Hematopoietic multipotent progenitor cell treated with erythropoietin and hydrocortisone succinate and interleukin-3 and kit ligand, for 8 days (in vitro differentiated cells): ENCODE data around the gene ATP5PD.
"Not testable (repeated sequence)": the region's sequence is repeated elsewhere in the genome, so short reads cannot be mapped to it uniquely, and the experiment has no call there.

Experiments used
- DNase-seq: peaks from one replicate; pipeline ENCODE4 v3.0.0-alpha.2; 2015

Gene ATP5PD

DNA sequence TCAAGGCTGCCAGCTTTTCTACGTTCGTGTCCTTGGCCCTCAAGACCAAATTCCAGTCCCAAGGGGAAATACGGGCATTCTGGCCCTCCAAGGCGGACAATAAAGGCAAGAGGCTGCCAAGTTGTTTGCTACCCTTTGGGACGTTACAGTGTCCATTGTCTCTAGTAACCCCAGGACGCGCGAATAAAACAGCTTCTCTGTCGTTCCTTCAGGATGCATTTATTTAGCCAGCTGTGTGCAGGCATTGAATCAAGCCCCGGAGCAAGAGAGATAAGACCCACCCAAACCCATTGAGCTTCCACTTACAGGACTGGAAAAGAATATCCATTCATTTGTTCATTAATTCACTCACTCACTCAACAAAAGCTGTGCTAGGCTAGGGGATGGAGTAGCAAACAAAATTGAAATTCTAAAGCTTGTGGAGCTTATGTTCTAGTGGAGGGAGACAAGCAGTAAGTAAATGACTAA is 33.6 kb downstream of the ATP5PD start:
- peak; percentile 52 for DNase-seq

- DNase-seq: peak; percentile 88
Measured at GRCh38 chr17:75012346-75013091, 34.2 kb downstream of the ATP5PD start, which contains the start of gene MRPL58. Gene MRPL58, plus strand, starts transcription at chr17:75012670. Its CDS starts 17 bp downstream, at chr17:75012687.

DNA sequence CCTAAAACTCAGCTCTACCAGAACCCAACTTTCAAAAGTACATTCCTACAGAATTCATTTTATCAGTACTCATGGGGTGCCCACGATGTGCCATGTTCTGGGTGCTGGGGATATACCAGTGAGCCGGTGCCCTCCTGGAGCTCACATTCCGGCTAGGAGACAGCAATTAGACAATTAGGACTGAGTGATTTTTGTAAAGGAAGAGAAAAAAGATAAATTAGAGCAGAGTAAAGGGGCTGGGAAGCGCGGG is 34.7 kb downstream of the ATP5PD start:
- no peak for DNase-seq

DNA sequence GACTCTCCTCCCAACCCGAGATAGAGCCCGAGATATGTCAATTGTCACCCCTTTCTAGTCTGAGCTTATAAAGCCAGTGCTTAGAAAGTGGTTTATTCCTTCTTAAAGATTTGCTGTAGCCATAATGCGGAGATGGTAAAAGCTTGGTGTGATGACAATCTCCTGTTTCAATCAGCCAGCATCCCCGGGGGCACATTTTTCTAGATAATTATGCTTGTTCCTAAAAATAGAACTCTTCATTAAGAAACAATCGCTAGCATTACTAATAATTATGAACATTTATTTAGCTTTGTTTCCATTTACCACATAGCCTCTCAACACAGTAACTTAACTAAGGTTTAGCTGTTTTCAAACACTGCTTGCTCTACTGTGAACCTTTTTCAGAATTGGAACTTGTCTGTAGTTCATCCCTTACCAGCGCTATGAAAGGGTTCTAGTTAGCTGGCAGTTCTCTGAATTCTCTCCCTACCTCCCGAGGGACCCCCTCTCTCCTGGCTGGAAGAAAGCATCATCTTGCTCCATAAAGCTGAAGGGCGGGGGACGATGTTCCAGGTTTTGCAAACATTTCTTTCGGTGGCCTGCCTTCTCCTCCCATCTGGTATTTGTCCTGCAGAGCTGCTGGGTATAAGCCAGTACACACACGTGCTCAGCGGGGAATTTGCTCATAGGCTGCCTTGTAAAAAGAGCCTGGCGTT is 35.2 kb downstream of the ATP5PD start:
- DNase-seq: no peak

DNA sequence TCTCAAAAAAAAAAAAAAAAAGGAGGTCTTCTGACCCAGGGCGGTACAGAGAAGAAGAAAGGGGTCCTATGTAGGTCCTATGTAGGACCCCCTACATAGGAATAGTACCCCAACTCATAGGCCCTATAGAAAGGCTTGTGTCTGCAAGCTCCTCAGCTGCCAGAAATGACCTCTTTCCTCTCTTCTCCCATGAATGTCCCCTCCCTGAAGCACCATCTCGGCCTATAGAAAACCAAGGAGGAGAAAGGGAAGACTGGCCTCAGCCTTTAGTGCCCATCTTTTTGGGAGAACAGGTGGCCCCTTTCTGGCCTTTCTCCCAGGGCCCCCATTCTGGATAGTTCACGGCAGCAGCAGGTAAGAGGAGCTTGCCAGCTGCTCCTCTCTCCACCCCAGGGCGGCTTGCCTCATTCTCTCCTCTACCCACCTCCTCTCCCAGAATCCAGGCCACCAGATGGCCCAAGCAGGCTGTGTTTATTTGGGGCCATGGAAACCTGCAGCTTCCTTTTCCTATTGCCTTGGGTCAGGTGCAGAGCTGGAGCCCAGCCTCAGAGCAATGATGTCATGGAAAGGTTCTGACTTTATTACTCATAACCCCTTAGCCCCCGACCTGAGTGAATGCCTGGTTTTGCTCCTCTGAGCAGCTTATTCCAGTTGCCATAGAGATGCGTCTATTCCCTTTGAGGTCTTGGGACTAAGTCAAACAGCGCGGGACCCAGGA is 35.9 kb downstream of the ATP5PD start:
- no peak for DNase-seq

- DNase-seq: no peak
Measured at GRCh38 chr17:75009139-75009724, 37.5 kb downstream of the ATP5PD start.

DNA sequence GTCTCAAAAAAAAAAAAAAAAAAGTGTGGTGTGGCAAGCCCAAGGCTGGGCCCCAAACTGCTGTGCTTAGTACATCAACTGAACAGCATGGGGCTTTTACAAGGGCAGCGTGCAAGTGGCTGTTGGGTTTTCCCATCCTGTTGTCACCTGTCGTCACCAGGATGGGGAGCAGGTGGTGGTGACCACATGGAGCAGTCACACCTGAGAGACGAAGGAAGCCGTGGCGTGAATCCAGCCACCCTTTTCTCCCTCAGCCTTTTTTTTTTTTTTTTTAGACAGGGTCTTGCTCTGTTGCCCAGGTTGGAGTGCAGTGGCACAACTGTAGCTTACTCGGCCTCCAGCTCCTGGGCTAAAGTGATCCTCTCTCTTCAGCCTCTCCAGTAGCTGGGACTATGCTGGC is 38.4 kb downstream of the ATP5PD start:
- DNase-seq: no peak

- peak; percentile 80 for DNase-seq
Measured at GRCh38 chr17:75006653-75007052, 40.1 kb downstream of the ATP5PD start.

- not testable (repeated sequence) for DNase-seq
Measured at GRCh38 chr17:75006084-75006483, 40.7 kb downstream of the ATP5PD start.

DNA sequence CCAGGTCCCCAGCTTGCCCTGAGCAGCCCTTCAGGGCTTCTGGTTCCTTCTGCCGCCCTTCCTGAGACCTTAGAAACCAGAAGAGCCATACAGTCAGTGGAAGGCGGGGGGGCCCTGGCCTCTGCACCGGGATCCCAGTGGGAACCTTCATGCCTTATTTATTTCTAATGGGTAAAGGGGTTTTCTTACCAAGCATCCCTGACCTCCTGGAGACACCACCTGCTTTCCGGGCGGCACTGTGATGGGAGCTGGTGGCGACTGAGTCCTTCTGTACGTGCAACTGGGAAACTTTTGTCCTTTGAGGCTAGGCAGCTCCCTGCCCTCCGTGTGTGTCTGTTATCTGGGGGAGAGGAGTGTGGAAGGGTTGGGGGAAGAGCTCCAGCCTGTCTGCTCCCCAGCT is 41.5 kb downstream of the ATP5PD start:
- DNase-seq: no peak

- no peak for DNase-seq
Measured at GRCh38 chr17:75004371-75004770, 42.4 kb downstream of the ATP5PD start.

DNA sequence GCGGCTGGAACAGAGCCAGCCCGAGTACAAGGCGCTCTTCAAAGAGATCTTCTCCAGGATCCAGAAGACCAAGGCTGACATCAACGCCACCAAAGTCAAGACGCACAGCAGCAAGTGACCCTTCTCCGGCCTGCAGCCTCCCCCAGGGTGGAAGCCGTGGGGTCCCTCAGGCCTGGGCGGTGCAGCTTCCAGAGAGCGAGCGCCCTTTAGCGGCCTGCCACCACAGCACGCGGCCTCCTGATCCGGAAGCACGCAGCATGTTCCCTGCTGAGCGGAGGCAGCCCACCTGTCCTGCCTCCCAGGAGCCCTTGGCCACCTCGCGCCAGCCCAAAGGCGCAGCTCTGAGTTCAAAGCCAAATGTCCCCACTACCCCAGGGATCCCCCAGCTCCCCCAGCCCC is 42.8 kb downstream of the ATP5PD start:
- no peak for DNase-seq

DNA sequence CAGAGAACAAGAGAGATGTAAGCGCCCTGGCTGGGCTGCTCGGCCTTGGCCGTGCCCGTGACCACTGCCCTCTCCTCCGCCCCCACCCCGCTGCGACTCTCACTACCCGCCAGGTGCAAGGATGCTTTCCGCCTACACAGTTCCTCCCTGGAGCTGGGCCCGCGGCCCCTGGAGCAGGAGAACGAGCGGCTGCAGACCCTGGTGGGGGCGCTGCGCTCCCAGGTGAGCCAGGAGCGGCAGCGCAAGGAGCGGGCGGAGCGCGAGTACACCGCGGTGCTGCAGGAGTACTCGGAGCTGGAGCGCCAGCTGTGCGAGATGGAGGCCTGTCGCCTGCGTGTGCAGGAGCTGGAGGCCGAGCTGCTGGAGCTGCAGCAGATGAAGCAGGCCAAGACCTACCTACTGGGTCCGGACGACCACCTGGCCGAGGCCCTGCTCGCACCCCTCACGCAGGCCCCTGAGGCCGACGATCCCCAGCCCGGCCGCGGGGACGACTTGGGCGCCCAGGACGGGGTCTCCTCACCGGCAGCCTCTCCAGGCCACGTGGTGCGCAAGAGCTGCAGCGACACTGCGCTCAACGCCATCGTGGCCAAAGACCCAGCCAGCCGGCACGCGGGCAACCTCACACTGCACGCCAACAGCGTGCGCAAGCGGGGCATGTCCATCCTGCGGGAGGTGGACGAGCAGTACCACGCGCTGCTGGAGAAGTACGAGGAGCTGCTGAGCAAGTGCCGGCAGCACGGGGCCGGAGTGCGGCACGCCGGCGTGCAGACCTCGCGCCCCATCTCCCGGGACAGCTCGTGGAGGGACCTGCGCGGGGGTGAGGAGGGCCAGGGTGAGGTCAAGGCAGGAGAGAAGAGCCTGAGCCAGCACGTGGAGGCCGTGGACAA is 43.5 kb downstream of the ATP5PD start:
- DNase-seq: no peak

DNA sequence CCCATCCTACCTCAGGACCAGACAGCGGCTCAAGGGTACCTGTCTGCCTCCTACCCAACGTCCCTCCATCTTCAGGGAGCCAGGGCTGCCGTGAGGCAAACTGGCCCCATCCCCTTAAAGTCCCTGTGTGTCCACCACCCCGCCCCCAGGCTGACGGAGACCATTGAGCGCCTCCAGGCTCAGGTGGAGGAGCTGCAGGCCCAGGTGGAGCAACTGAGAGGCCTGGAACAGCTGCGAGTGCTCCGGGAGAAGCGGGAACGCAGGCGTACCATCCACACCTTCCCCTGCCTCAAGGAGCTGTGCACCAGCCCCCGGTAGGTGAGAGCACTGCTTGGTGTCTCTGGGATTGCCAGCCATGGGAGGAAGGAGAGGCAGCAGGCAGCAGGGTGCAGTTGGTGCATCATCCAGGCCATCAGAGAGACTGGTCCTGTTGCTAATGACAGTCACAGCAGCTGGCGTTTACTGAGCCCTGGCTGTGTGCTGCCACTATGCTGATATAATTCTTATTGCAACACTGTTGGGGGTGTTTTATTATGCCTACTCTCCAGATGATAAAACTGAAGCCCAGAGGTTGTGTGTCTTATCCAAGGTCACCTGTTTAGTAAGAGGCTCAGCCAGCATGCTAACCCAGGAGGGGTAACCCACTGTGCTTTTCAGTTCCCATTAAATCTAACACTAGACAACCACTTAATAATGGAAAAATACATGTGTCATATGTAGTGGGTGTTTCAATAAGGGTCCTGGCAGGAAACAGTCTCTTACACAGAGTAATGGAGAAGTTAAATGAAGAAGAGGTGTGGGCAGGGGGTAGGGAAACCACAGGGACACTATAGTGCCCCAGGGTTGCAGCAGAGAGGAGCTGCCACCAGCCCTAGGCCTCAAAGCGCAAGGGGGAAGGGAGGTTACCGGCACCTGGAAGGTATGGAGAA is 44.6 kb downstream of the ATP5PD start:
- DNase-seq: no peak

DNA sequence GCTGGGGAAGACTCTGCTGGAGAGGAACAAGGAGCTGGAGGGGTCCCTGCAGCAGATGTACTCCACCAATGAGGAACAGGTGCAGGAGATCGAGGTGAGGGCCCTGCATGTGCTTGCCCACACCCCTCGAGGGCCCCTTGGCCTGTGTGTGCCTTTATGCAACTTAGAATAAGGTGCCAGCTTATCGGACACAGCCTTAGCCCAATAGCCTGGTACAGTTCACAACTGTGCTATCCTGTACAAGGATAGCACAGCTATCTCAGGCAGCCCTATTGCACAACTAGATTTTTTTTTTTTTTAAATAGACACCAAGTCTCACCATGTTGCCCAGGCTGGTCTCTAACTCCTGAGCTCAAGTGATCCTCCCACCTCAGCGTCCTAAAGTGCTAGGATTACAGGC is 47.2 kb downstream of the ATP5PD start:
- DNase-seq: no peak

- DNase-seq: no peak
Measured at GRCh38 chr17:74998783-74999182, 48.0 kb downstream of the ATP5PD start.

GRCh38 chr17:74995847-74996246 is 50.9 kb downstream of the ATP5PD start:
- DNase-seq: no peak

- DNase-seq: no peak
Measured at GRCh38 chr17:74994440-74994839, 52.3 kb downstream of the ATP5PD start.

- no peak for DNase-seq
Measured at GRCh38 chr17:74992223-74992622, 54.5 kb downstream of the ATP5PD start.

DNA sequence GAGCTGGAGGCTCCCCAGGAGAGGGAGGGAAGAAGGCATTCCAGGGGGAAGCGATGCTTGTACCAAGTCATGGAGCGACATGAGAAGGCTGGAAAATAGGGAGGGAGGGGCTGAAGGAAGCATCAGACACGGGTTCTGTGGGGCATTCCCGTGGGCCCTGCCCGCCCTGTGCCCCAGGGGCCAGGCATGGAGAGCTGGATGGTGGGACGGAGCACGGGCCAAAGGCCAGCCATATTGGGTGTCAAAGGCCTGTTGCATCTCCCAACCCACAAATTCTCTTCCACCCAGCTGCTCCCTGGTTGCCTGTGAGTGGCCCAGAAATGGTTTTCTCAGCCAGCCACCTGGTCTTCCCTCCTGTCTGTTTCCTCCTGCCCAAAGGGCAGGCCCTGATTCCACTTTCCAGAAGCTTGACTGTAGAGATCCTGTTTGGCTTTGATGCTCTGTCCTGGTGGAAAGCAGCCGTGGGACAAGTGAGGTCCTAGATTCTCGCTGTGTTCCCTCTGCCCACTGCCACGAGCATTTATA is 56.1 kb downstream of the ATP5PD start:
- DNase-seq: no peak
